ENCODE measurements around the gene UBE2J2. TPM values are rescaled to one million over a fixed set of nuclear protein-coding genes. Genes with fewer than 3 reads are reported as not detected.

UBE2J2 gene
- polyA plus RNA-seq, 10 donors: 34.4 to 46.8 (median 38.4) TPM

- DNase-seq: no peak
Measured at GRCh38 chr1:1310476-1311053, 36.9 kb upstream of the UBE2J2 start.

DNA sequence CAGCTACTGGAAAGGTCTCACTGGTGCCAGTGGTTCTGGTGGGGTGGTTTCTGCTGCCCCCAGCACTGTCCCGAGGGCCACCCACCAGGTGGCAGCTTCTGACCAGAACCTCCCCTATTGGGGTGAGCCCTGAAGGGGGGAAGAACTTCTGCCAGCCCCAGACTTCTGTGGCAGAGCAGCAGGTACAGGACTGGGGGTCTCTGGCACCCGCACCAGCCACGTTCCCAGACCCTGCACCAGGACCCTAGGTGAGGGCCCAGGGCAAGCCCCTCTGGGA lies 36.4 kb upstream of the UBE2J2 start:
- DNase-seq: no peak

GRCh38 chr1:1309251-1310108 lies 35.8 kb upstream of the UBE2J2 start:
- DNase-seq: peak in 1 of 3 donors; percentile 38

GRCh38 chr1:1308756-1309250 lies 35.1 kb upstream of the UBE2J2 start:
- DNase-seq: no peak

DNA sequence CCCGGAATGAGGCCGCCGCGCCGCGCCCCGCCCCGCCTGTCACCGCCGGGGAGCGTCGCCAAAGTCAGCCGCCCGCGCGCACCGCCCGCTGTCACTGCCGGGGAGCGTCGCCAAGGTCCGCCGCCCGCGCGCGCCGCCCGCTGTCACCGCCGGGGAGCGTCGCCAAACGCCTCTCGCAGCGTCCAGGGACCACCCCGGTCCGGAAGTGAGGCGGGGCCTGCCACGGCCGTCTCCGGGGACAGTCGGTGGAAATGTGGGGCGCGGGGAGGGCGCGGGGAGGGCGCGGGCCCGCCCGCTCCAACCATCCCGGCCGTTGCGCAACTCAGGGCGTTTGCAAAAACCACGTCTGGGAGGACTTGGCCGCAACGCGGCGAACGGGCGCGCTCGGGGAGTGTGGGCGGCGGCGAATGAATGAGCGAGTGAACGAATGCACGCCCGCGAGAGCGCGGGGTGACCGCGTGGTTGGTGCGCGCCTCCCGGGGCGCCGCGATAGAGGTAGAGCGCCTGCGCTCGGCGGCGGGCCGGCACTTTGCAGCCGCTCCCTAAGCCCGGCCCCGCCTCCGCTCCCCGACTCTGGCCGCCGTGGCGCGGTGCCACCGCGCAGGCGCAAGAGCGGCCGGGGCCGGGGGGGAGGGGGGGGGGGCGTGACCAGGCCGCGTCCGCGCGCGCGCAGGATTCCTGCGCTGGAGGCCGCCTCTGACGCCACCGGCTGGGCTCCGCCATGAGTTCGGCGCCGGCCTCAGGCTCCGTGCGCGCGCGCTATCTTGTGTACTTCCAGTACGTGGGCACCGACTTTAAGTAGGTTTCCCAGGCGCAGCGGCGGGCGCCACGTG lies 34.5 kb upstream of the UBE2J2 start, which contains the start of the genes ACAP3 and PUSL1:
TSS of gene ACAP3 (minus strand) at position 8 of the 833 bp plus-strand sequence. CDS start 115 bp downstream, outside the sequence.
TSS of gene PUSL1 (plus strand) at position 675 of the 833 bp plus-strand sequence. CDS start at position 722, 47 bp downstream.
- peak; percentile 92 to 98 (median 95) for DNase-seq

DNA sequence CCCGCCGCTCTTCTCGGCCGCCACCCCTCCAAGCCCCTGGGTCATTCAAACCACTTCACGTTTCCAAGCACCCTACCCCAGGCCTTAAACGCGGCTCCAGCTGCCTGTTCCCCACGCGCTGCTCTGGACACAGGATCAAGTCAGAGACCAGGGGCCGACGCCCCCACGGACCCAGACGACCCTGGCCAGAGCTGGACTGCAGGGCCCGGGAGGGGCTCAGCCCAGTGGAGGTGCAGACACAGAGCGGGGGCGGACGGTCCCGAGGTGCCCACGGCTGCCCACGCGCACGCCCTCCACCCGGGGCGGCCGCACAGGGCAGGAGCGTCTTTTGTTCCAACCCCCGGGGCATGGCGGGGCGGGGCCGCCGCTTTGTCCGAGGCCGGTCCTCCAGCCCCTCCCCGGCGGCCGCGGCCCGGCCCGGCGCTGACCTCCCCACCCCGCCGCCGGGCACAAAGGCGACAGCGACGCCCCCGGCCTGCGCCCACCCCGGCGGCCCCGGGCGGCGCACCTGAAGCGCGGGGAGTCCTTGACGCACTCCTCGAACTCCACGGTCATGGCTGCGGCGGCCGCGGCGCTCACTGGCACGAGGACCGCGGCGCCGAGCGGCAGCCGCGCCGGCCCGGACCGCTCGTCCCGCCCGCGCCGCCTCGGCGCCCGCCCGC lies 33.7 kb upstream of the UBE2J2 start:
- DNase-seq: peak in 1 of 3 donors; percentile 58

DNA sequence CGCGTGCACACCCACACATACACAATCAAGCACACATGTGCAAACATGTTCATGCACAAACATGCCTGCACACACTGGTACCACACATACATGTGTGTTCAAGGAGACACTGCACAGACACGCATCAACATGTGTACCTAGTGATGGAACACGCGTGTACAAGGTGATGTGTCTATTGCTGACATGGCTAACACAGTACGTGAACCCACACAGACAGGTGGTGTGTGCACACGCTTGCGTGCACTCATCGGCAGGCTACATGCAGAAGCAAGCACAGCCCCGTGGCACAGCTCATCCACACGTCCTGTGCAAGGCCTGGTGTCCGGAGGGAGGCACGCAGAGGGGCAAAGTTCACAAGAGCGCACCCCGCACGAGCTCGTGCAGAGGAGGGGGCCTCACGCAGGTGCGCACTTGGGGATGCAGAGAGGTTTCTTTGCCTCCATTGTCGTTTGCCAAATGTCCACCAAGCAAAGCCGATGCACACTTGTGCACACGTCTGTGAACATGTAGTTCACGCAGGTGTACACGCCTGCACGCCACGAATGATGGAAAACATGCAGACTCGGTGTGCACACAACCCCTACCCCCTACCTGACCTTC lies 33.1 kb upstream of the UBE2J2 start:
- peak in 1 of 3 donors; percentile 51 for DNase-seq

GRCh38 chr1:1306070-1306660 lies 32.5 kb upstream of the UBE2J2 start:
- DNase-seq: no peak

- DNase-seq: peak; percentile 62 to 84 (median 64)
Measured at GRCh38 chr1:1305300-1306069, 31.8 kb upstream of the UBE2J2 start.

DNA sequence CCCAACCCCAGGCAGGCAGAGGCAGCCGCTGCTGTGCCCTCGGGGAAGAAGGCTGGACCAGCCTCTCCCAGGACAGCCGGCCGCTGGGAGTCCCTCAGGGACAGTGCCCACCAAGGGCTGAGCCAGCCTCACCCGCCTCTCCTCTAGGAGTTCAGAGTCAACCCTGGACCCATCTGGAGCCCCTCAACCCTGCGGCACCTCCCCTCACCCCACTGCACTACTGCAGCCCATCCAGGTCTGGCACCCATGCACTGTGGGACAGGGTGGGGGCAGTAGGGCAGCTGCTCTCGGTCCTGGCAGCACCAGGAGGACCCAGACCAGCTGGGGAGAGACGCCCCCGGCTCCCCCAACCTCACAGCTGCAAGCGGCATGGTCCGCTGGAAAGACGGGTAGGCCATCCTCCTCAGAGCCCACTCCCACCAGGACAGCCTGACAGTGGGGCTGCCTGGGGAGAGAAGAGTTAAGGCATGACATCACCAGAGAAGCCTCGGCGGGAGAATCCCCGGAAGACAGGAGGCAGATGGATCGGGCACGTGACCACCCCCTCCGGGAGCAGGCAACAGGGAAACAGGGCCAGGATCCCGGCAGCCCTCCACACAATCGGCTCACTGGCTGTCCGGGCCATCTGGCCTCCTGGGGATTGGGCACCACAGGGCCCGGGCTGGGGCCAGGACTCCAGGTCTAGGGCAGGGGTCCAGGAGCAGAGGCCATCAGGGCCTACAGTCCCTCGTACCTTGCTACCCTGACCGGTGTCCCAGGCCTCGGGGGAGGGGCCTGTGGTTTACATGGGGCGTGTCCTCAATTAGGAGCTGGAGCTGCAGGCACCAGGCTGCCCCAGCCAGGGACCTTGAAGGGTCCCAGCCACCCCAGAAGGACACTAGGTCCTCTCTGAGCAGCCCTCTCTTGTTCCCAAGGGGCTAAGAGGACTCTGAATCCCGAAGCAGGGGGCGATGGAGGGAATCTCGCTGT lies 31.0 kb upstream of the UBE2J2 start:
- DNase-seq: peak; percentile 57 to 79 (median 69)

DNA sequence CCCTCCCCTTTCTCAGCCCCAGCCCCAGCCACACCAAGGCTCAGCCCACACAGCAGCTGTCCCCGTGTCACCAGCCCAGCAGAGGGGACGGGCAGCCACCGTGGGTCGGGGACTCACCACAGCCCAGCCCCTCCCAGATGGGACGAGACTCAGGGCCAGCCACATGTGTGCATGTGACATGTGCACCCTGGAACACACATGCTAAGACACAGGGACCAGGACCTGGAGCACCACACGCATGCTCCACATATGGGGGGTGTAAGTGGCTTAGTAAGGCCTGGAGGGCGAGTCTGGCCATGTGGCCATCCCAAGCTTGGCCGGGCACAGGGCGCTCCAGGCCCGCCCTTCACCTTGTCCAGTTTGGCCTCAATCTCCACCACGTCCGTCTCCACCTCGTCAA lies 30.1 kb upstream of the UBE2J2 start:
- no peak for DNase-seq

GRCh38 chr1:1302951-1303509 lies 29.4 kb upstream of the UBE2J2 start:
- DNase-seq: no peak

DNA sequence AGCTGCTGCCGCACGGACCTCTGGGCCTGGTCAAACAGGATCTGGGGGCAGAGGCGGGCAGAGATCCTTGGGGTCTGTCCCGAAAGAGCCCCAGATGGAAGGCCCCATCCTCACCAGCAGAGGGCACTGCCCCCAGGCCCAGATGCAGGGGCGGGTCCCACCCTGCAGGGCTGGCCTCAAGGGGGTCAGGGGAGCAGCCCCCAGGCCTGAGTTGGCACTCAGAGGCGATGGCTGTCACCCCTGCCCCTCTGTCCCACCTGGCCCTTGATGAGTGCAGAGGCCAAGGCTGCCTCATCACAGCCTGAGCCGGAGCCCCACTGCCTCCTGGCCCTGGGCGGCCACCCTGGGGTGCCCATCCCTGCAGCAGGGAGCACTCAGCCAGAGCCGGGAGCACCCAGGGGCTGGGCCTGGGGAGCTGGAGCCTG lies 28.4 kb upstream of the UBE2J2 start:
- DNase-seq: no peak

GRCh38 chr1:1300352-1300739 lies 26.7 kb upstream of the UBE2J2 start:
- DNase-seq: no peak

DNA sequence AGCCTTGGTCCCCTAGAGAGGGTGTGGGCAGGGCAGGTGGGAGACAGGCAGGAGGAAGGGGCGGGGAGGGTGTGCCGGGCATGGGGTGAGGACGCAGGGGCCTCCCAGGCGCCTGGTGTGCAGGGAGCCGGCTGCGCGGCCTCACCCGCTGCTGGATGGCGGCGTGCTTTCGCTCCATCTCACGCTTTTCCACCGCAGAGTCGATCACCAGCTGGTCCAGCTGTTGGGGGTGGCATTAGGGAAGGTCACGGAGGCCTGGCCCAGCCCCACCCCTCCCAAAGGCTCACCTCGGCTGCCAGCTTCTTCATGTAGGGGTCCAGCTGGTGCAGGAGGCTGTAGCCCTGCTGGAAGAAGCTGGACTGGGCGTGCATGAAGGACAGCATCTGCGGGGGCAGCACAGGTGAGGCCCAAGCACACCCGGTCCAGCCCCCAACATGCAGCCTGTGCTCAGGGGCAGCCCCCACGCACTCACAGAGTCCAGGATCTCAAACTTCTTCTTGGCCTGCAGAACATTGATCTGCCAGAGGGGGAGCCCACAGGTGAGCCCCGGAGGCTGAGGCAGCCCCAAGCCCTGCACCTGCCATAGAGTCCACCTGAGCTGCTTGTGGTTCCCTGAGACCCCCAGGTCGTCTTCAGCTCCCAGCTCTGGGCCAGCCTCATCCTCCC lies 26.2 kb upstream of the UBE2J2 start:
- no peak for DNase-seq

DNA sequence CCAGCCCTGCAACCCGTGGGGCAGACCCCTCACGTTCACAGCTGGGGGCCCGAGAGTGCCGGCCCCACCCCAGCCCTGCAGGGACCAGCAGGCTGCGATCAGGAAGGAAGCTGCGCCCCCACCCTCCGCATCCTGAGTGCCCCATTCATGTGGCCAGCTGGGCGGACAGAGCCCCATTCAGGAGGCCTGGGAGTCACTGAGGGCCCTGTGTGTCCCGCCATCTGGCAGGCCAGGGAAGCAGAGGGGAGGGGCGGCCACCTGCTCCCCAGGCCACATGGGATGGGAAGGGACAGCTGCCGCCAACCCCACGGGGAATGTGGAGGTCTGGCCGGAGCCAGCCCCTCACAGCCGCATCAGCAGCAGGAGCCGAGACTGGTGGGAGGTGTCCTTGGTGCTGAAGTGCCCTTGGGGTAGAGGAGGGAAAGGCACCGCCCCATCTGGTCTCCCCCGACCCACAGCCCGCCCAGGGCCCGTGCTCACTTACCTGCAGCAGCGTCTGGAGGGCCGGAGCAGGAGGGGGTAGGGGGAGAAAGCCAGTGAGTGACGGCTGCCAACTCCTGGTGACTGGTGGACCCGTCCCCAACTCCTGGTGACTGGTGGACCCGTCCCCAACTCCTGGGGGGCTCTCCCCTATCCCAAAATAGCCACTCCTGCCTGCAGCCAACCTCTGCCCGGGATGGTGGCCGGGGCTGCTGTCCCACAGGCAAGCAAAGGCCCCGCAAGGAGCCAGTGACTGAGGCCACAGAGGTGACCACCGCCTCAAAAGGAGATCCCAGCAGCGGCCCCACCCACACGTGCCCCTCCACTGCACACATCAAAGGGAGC lies 25.4 kb upstream of the UBE2J2 start:
- DNase-seq: peak; percentile 55 to 76 (median 61)
